ENCODE results near the gene PGD.
"Not testable (repeated sequence)": the region's sequence is repeated elsewhere in the genome, so short reads cannot be mapped to it uniquely, and the experiment has no call there.

The PGD gene

DNA sequence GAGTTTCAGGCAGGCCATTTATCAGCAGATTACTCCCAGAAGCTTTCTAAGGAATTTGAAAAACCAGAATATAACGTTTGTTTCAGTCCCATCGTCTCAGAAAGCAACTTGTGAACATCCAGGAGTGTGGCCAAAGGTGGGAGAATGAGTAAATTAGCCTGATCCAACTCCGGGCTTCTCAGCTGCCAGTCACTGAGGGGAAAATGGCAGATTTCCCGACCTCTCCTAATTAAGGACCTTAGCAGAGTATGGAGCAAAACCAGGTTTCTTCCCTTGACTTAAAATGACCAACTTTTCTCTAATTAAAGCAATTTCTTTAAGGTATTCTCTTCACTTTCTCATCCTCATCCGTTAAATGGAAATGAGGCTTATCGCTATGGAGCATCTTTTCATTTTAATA lies 52.0 kb downstream of the PGD start:
- TF ChIP-seq, protein P1, sequence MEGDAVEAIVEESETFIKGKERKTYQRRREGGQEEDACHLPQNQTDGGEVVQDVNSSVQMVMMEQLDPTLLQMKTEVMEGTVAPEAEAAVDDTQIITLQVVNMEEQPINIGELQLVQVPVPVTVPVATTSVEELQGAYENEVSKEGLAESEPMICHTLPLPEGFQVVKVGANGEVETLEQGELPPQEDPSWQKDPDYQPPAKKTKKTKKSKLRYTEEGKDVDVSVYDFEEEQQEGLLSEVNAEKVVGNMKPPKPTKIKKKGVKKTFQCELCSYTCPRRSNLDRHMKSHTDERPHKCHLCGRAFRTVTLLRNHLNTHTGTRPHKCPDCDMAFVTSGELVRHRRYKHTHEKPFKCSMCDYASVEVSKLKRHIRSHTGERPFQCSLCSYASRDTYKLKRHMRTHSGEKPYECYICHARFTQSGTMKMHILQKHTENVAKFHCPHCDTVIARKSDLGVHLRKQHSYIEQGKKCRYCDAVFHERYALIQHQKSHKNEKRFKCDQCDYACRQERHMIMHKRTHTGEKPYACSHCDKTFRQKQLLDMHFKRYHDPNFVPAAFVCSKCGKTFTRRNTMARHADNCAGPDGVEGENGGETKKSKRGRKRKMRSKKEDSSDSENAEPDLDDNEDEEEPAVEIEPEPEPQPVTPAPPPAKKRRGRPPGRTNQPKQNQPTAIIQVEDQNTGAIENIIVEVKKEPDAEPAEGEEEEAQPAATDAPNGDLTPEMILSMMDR (IDR thresholded peaks at IDR 0.05; ENCODE audit: low read depth, low read length, missing control alignments): no peak
- no peak overlapping the region for H3K4me3 ChIP-seq (ENCODE audit: low read depth, low read length)

DNA sequence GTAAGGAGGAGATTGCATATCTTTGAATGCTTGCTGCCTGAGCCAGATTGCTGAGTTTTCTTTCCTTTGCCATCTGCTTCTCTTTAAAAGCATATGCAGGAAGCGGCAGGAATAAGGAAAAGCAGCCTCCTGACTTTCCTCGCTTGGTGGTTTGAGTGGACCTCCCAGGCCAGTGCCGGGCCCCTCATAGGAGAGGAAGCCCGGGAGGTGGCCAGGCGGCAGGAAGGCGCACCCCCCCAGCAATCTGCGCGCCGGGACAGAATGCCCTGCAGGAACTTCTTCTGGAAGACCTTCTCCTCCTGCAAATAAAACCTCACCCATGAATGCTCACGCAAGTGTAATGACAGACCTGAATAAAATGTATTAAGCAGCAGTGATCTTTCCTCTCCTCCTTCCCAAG lies 52.4 kb downstream of the PGD start:
- DNase-seq (ENCODE audit: low read depth): no peak
- TF ChIP-seq, protein P1 (IDR thresholded peaks at IDR 0.05; ENCODE audit: low read depth, low read length, missing control alignments): no peak
- no peak overlapping the region for H3K4me3 ChIP-seq (ENCODE audit: low read depth, low read length)
- in situ Hi-C loops (cut with HindIII; ENCODE audit: low sequenced_read_pairs): no loop called here

More for the DNA sequence above, 52.0 kb downstream of the PGD start:
- DNase-seq (ENCODE audit: low read depth): no peak
- in situ Hi-C loops (cut with HindIII; ENCODE audit: low sequenced_read_pairs): no loop called here

DNA sequence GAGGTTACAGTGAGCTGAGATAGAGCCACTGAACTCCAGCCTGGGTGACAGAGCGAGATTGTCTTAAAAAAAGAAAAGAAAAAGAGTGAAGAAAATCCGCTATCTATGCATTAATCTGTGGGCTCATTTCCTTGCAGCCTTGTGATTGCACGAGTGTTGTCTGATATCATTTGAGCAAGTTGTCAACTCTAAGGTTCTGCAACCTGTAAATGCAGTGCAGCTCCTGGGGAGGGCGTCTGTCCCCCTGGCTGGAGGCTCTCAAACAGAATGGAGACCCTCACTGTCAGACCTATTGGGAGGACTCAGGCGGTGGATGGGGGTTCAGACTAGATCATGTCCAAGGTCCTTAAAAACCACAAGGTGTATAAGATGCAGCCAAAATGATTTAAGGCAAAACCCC lies 57.2 kb downstream of the PGD start:
- in situ Hi-C loops (cut with HindIII; ENCODE audit: low sequenced_read_pairs): no loop called here
- TF ChIP-seq, protein P1 (IDR thresholded peaks at IDR 0.05; ENCODE audit: low read depth, low read length, missing control alignments): no peak
- no peak overlapping the region for H3K4me3 ChIP-seq (ENCODE audit: low read depth, low read length)
- DNase-seq (ENCODE audit: low read depth): no peak

DNA sequence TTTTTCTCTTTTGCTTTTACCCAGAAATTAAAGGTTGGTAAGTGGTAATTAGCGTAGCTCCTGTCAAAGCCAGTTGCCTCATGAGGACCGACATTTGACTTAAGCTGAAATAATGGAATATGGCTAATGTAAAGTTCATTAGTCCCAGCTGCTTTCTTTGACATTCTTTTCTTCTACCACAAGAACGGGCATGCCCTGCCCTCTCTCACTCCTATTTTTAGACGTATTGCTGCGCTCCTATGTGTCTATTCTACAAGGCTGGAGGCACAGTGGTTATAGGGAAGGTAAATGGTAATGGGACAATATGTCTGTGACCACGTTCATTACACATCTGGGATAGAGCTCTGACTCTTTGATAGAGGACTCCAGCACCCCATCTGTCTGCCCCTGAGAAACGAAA lies 57.8 kb downstream of the PGD start:
- in situ Hi-C loops (cut with HindIII; ENCODE audit: low sequenced_read_pairs): no loop called here
- H3K4me3 ChIP-seq (ENCODE audit: low read depth, low read length): no peak overlapping the region
- DNase-seq (ENCODE audit: low read depth): no peak
- TF ChIP-seq, protein P1 (IDR thresholded peaks at IDR 0.05; ENCODE audit: low read depth, low read length, missing control alignments): no peak

DNA sequence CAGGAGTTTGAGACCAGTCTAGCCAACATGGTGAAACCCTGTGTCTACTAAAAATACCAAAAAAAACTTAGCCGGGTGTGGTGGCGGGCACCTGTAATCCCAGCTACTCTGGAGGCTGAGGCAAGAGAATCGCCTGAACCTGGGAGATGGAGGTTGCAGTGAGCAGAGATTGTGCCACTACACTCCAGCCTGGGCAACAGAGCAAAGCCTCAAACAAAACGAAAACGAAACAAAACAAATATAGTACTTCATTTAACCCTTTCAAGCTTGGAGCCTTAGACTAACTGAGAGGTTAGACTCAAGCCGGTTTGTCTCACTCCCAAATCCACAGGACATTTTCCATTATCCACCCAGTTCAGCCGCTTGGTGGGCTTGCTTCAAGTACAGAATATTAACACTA lies 58.6 kb downstream of the PGD start:
- in situ Hi-C loops (cut with HindIII; ENCODE audit: low sequenced_read_pairs); H3K4me3 ChIP-seq (ENCODE audit: low read depth, low read length); DNase-seq (ENCODE audit: low read depth): not testable (repeated sequence)

DNA sequence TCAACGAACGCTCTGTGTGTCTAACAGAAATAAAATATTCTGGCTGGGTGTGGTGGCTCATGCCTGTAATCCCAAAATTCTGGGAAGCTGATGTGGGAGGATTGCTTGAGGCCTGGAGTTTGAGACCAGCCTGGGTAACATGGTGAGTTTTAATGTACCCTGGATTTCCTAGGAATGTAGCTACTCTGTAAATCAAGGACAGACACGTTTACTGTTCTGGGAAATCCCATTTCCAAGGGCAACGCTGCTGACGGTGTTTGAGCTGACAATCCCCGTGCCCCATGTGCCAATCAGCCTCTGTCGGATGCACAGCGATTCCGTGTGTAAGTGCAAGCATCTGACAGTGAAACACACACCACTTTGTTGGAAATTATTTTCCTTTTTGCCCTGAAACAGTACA lies 59.0 kb downstream of the PGD start:
- no peak overlapping the region for H3K4me3 ChIP-seq (ENCODE audit: low read depth, low read length)
- in situ Hi-C loops (cut with HindIII; ENCODE audit: low sequenced_read_pairs): no loop called here
- no peak for DNase-seq (ENCODE audit: low read depth)
- TF ChIP-seq, protein P1 (IDR thresholded peaks at IDR 0.05; ENCODE audit: low read depth, low read length, missing control alignments): no peak

DNA sequence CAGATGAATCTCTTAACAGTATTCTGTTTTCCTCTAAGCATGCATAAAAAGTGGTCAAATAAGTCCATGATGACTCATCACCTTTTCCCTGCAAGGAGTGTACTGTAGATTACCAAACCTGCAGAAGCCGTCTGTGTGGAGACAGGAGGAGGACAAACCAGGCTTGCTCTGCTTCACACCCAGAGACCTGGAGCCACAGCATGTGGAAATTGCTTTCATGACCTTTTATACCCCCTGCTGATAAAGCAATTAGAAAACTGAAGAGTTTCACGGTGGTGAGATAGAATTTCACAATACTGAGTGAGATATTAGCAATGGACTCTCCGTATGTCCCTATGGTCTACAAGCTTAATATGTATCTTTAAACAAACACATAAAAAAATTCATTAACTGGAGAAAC lies 60.3 kb downstream of the PGD start:
- in situ Hi-C loops (cut with HindIII; ENCODE audit: low sequenced_read_pairs): no loop called here
- H3K4me3 ChIP-seq (ENCODE audit: low read depth, low read length): no peak overlapping the region
- TF ChIP-seq, protein P1 (IDR thresholded peaks at IDR 0.05; ENCODE audit: low read depth, low read length, missing control alignments): no peak
- DNase-seq (ENCODE audit: low read depth): peak; percentile 75
